ENCODE measurements around the gene MAEL. TPM values are rescaled to one million over a fixed set of nuclear protein-coding genes. Genes with fewer than 3 reads are reported as not detected.

MAEL gene
- total RNA-seq, 1 donor from 2014 or later, result not detected

DNA sequence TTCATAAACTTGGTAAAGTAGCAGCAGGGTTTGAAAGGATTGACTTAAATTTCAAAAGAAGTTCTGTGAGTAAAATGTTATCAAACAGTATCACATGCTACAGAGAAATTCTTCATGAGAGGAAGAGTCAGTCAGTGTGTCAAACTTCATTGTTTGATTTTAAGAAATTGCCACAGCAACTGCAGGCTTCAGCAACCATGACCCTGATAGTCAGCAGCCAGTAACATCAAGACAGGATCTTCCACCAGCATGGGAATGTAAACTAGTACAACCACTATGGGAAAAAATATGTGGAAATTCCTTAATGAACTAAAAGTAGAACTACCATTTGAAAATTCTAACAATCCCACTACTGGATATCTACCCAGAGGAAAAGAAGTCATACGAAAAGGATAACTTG is 11.5 kb downstream of the MAEL start:
- no peak for DNase-seq (ENCODE audit: low spot score)
- H3K4me1 Mint-ChIP-seq (ENCODE audit: low read depth), result no peaks in the 10 kb centered on the region
- TF ChIP-seq, protein P1, sequence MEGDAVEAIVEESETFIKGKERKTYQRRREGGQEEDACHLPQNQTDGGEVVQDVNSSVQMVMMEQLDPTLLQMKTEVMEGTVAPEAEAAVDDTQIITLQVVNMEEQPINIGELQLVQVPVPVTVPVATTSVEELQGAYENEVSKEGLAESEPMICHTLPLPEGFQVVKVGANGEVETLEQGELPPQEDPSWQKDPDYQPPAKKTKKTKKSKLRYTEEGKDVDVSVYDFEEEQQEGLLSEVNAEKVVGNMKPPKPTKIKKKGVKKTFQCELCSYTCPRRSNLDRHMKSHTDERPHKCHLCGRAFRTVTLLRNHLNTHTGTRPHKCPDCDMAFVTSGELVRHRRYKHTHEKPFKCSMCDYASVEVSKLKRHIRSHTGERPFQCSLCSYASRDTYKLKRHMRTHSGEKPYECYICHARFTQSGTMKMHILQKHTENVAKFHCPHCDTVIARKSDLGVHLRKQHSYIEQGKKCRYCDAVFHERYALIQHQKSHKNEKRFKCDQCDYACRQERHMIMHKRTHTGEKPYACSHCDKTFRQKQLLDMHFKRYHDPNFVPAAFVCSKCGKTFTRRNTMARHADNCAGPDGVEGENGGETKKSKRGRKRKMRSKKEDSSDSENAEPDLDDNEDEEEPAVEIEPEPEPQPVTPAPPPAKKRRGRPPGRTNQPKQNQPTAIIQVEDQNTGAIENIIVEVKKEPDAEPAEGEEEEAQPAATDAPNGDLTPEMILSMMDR (IDR thresholded peaks at IDR 0.05), result no peak
- H3K9me3 Mint-ChIP-seq (ENCODE audit: low read depth), result peaks cover 16% of the 10 kb centered on the region
- H3K27me3 Mint-ChIP-seq (ENCODE audit: low read depth), result peaks cover 50% of the 10 kb centered on the region
- no peak overlapping the region for H3K27ac Mint-ChIP-seq (ENCODE audit: unreplicated experiment)
- H3K36me3 Mint-ChIP-seq (ENCODE audit: low read depth), result peaks cover 1% of the 10 kb centered on the region
- no peak overlapping the region for H3K4me3 Mint-ChIP-seq (ENCODE audit: unreplicated experiment)

DNA sequence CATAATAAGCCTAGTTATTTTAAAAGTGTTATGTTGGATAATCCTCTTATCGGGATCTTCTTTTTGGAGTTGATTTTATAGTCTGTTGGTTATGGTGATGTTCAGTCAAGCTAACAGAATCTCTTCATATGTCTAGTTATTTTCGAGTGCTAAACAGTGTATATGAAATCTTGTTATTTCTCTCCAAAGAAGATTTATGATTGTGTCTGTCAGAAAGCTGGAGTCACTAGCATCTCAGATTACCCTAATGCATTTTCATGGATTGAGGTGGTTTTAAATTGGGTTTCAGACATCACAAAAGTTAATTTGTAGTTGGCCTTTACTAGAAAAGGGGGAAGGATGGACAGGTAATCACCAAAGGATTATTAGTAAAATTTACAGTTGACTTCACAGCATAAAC is 13.3 kb downstream of the MAEL start:
- H3K27ac Mint-ChIP-seq (ENCODE audit: unreplicated experiment), result no peak overlapping the region

DNA sequence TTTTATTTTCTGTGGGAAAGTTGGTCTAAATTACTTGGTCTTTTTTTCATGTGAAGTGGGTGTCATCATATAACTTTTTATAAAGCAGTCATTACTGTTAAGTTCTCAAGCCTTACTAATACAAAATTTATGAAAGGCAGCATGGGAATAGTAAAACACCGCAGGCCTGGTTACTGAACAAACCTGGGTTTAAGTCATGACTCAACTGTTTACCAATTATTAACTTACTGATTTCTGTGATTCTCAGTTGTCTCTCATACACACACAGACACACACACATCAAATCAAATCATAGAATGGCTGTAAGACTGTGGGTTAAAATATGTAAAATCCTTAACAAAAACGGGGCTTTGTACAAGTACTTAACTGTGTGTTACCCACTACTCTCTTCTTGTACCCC is 14.6 kb downstream of the MAEL start:
- Mint-ChIP-seq H3K4me3 (ENCODE audit: unreplicated experiment) (no peak overlapping the region), H3K9me3 (ENCODE audit: low read depth) (peaks cover 16% of the 10 kb centered on the region), H3K4me1 (ENCODE audit: low read depth) (no peaks in the 10 kb centered on the region), H3K27ac (ENCODE audit: unreplicated experiment) (no peak overlapping the region), H3K36me3 (ENCODE audit: low read depth) (peaks cover 1% of the 10 kb centered on the region), H3K27me3 (ENCODE audit: low read depth) (peaks cover 46% of the 10 kb centered on the region)
- DNase-seq (ENCODE audit: low spot score), result no peak
- TF ChIP-seq, protein P1 (IDR thresholded peaks at IDR 0.05), result no peak

More for the DNA sequence above, 13.3 kb downstream of the MAEL start:
- Mint-ChIP-seq H3K4me3 (ENCODE audit: unreplicated experiment) (no peak overlapping the region), H3K4me1 (ENCODE audit: low read depth) (no peaks in the 10 kb centered on the region), H3K36me3 (ENCODE audit: low read depth) (peaks cover 1% of the 10 kb centered on the region), H3K9me3 (ENCODE audit: low read depth) (peaks cover 16% of the 10 kb centered on the region), H3K27me3 (ENCODE audit: low read depth) (peaks cover 46% of the 10 kb centered on the region)
- DNase-seq (ENCODE audit: low spot score), result no peak
- TF ChIP-seq, protein P1 (IDR thresholded peaks at IDR 0.05), result no peak

DNA sequence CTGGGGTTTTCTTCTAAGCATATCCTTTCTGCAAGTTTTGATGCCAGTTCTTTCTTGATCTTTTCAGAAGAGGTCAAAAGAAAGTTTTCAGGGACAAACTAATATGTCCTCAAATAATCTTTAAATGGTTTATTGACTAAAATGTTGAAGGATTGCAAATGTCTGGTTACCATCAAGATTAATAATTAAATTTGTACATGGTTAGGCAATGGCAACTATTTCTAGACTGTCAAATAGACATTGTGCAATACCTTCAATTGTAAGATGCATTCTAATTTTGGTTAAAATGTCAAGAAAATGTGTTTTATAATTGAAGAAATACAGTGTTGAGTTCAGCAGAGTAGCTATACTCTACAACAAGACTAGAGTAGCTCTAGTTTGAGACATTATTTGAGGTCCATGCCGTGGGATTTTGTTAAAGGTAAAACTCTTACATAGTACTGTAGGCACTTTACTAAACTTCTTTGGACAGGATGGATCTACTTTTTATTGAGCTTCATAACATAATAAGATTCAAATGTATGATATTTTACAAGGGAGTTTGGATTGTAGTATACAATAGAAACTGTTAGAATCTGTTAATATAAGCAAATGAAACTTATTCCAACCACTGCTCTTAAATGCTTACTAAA is 22.6 kb downstream of the MAEL start:
- H3K27me3 Mint-ChIP-seq (ENCODE audit: low read depth), result peaks cover 74% of the 10 kb centered on the region
- no peaks in the 10 kb centered on the region for H3K4me1 Mint-ChIP-seq (ENCODE audit: low read depth)
- peaks cover under 1% of the 10 kb centered on the region for H3K36me3 Mint-ChIP-seq (ENCODE audit: low read depth)
- H3K4me3 Mint-ChIP-seq (ENCODE audit: unreplicated experiment), result no peak overlapping the region
- peaks cover 7% of the 10 kb centered on the region for H3K9me3 Mint-ChIP-seq (ENCODE audit: low read depth)
- no peak for DNase-seq (ENCODE audit: low spot score)
- TF ChIP-seq, protein P1 (IDR thresholded peaks at IDR 0.05), result no peak
- H3K27ac Mint-ChIP-seq (ENCODE audit: unreplicated experiment), result no peak overlapping the region

DNA sequence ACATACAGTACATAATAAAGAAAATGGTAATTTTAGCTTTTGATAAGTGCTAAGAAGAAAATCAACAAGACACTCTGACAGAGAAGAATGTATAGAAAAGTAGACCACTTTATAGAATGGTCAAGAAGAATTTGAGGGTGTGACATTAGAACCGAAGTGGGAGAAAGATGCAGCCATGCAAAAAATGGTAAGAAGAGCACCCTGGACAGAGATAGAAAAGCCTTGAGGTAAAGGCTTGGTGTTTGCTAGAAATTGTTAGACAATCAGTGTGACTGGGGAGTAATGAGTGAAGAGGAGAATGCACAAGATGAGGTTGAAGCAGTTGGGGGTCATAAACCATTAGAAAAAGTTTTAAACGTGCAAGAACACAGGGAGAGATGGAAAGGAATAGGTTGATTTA is 23.5 kb downstream of the MAEL start:
- Mint-ChIP-seq H3K9me3 (ENCODE audit: low read depth) (peaks cover 7% of the 10 kb centered on the region), H3K27me3 (ENCODE audit: low read depth) (peaks cover 71% of the 10 kb centered on the region), H3K4me3 (ENCODE audit: unreplicated experiment) (no peak overlapping the region), H3K36me3 (ENCODE audit: low read depth) (peaks cover 1% of the 10 kb centered on the region), H3K4me1 (ENCODE audit: low read depth) (no peaks in the 10 kb centered on the region), H3K27ac (ENCODE audit: unreplicated experiment) (no peak overlapping the region)
- TF ChIP-seq, protein P1 (IDR thresholded peaks at IDR 0.05), result no peak
- DNase-seq (ENCODE audit: low spot score), result no peak

Measured in chondrocyte (in vitro differentiated cells).